GM19467 (cell line): ENCODE measurements around the gene VWA8.

Experiments
- ATAC-seq: cut with Tn5 transposase; IDR thresholded peaks from one replicate; pipeline ENCODE4 v1.9.1; 2021; ENCODE audit warnings: mild to moderate bottlenecking, moderate library complexity; ENCODE audit not compliant: unreplicated experiment

Gene VWA8

DNA sequence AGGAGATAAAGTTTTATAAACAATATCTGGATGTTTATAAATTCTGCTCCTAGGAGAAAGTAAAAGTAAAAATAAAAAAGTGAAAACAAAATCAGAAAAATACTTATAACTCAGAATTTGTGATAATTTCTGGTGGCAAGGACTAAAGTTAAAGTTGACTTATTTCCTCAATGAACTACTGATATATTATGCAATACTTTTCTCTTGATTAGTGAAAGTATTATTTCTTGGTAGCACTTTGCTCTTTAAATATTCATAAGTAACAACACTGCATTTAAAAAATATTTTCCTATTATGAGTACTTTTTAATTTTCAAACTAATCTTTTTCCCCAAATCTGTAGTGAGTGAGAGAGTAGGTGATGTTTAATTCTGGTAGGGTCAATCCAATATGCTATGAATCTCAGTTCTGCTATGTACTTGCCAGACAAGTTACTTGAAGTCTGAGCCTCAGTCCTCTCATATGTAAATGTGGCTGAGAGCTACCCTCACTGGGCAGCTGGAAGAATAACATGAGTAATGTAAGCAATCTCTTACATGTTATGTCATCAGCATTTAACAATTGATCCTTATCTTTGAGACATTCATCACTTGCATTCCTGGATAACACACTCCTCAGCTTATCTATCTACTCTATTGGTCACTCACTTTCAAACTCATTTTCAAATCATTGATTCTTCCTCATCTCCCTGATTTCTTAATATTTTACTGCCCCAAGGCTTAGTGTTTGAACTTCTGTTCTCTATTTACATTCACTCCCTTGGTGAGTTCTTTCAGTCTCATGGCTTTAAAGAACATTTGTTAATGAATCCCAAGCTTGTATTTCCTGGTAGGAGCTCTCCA, 264.5 kb downstream of the VWA8 start:
- ATAC-seq: no peak

DNA sequence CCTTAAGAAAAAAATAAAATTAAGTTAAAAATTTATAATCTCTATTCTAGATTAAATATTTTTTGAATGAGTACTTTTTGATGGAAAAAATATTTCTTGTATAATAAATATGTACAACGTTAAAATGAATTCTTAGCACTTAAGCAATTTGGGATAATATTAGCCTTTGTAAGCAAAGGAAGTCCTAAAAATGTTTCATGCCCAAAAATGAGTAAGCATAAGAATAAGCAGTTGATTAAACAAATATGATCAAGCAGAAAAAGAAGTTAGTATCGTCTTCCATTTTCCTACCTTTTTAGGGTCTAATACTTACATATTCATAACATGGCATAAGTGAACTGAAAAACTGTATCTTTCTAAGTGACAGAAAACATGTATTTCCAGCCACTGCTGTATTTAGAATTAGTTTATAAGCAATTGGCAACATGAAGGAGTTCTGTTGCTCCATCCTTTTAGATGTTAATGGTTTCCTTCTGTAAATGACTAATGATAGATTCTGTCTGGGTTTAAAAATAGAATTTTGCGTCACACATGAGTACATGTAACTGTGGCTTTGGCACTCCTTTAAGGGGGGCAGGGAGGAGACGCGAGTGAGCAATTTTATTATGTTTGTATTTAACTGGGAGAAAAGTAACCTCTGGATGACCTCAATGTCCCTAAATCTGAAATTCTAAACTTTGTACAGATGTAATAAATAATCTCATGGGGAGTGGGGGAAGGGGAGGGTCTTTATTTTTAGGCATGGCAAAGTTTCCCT, 266.2 kb downstream of the VWA8 start:
- ATAC-seq: no peak

GRCh38 chr13:41693434-41693833, 267.5 kb downstream of the VWA8 start:
- ATAC-seq: no peak

DNA sequence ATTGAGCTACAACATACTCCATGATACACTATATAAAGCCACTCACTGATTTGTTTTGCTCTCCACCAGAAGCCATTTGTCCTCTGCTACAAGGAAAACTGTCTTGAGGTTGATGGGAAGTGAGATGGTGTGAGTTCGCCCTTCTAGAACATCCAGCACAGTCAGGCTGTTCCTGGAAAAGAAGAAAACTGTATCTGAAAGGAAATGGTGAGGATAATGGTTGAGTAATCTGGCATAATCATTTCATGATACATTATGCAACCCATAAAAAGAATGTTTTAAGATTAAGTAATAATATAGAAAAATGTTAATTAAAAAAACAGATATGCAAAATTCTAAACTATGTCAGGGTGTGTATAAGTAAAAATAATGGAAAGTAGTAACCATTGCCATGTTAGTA, 269.6 kb downstream of the VWA8 start:
- ATAC-seq: no peak

GRCh38 chr13:41682766-41683165, 278.1 kb downstream of the VWA8 start:
- ATAC-seq: no peak

- no peak for ATAC-seq
These were observed 278.9 kb downstream of the VWA8 start for GRCh38 chr13:41682001-41682400.

DNA sequence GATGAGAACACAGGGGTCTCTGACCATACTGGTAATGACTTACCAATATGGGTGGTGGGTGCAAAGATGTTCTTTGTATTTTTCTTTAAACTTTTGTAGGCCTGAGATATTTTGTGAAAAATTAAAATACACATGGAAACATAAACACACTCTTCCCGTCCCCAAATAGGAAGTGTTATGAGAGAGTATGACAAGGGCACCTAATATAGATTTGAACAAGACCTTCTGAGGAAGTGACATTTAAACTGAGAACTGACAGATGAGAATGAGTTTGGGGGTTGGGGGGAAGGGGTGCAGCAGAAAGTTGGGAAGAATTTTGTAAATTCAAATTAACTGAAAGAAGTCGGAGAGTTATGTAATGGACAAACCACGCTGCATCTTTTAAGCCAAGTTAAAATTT, 279.3 kb downstream of the VWA8 start:
- no peak for ATAC-seq

DNA sequence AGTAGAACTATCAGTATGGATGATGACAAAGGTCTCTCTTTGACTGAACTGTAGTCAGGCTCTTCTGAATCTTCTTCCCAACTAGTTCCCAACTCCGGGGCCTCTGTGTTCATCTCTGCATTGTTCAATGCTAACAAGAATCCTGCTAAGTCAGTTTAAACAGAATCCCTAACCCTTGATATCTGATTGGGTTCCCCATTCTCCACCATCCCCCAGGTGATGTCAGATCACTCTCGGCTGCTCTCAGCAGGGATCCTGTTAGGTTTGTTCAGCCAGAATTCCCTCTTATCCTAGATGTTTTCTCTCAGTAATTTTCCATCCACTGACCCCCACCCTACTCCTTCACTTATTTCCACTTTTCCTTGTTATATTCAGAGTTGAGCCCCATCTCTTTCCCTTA, 280.0 kb downstream of the VWA8 start:
- ATAC-seq: no peak

DNA sequence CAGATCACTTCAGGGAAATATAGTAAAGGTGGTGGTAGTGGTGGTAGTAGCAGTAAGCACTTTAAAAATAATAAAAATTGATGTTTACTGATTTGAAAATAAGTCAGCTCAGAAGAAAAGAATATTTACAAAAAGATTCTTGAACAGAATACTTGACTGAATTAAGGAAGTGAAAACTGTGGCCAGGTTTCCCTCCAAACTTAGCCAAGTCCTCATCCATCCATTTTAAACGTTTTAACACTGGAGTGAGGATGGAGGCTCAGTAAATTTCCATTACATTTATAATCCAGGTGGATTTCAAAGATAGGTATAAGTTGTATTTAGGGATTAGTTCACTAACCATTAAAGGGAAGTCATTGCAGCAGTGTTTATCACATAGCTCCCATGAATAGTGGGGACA, 282.1 kb downstream of the VWA8 start:
- no peak for ATAC-seq

DNA sequence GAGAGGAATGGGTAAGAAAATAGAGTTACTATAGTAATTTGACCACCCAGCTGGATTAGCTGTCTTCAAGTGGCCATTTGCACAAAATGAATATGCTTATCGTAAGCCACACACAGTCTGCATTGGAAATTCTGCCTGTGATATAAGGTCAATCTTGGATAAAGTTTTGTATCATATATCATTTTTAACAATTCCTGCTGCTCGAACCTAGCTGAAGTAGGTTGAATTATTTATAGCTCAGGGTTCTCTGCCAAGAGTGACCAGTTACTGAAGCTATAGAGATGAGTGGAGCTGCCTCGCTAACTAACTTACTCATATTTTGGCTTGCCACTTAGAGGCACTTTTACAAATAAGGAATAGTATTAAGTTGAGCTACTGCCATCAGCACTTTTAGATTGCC, 282.7 kb downstream of the VWA8 start:
- no peak for ATAC-seq

- no peak for ATAC-seq
These were observed 285.6 kb downstream of the VWA8 start for GRCh38 chr13:41675306-41675705.

- ATAC-seq: no peak
These were observed 286.7 kb downstream of the VWA8 start for GRCh38 chr13:41674246-41674645.

GRCh38 chr13:41673640-41674039, 287.3 kb downstream of the VWA8 start:
- ATAC-seq: no peak

DNA sequence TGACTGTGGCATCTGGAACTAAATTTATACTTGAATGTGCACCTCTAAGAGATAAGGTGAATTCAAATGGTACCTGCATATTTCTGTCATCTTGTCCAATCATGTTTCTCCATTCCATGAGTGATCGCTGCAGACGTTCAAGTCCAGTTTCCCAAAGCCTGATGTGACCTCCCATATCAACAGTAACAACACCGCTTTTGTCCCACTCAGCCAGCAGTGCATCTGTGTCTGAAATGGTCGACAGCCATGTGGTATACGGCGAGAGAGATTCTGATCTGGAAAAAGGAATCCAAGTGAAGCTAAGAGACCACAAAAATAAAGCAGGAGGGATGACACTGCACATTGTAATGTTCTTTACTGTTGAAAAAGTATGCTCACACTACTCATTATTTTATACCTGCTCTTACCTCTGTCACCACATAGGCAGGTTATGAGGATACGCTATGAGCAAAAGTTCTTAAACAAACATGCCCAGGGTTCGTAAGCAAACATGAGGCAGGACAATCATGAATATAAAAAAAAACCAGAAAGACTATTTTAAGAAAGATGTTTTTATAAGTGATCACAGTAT, 290.0 kb downstream of the VWA8 start:
- ATAC-seq: no peak

- ATAC-seq: peak; percentile 84
These were observed 292.7 kb downstream of the VWA8 start for GRCh38 chr13:41668130-41668757.

DNA sequence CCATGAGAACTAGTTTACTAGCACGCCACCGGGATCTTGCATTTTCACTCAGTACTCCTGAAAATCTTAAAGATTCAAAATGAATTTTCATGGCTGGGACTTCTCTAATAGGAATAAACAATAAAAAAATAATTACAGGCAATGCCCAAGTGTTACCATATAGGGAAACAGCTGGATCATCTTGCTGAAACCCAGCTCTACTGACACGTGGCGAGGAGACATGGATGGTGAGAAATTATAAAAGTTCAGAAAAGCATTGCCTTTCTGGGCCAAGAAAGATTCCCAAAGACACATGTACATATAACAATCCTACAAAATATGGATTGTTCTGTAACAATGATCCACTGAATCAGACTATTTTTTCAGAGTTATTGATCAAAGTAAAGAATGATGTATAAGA, 294.3 kb downstream of the VWA8 start:
- ATAC-seq: no peak

GRCh38 chr13:41660411-41660810, 300.5 kb downstream of the VWA8 start:
- no peak for ATAC-seq

DNA sequence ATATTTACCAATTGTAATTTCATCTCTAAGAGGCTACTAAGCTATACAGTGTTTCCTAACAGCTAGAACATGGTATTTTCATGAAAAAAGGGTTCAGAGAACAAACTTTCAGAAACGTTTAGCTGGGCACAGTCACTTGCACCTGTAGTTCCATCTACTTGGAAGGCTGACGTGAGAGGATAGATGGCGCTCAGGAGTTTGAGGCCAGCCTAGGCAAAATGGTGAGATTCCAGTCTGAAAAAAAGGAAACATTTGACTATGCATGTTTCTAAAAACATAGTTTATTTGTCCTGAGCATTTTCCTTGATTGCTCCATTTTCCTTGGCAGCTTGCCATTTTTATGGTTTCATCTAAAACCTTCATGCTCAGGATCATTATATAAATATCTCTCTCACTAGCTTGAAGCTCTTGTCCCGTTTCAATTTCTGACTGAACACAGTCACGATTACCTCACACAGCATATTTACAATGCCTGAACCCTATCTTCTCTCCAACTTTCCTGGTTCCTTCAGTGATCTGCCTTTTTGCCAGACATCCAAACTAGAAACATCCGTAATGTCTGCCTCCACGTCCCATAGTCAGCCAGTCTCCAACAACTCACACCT, 302.8 kb downstream of the VWA8 start:
- ATAC-seq: no peak

GRCh38 chr13:41655997-41656396, 304.9 kb downstream of the VWA8 start:
- ATAC-seq: no peak

DNA sequence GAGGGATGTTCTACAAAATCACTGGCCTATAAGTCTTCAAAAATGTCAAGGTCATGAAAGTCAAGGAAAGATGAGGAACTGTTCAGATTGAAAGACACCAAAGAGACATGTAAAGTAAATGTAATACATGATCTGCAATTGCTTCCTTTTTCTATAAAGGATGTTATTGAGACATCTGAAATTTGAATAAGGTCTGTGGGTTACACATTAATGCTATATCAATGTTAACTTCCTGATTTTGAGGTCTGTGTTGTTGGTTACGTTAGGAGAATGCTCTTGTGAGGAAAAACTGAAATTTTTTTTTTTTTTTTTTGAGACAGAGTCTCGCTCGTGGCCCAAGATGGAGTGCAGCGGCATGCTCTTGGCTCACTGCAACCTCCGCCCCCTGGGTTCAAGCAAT, 306.1 kb downstream of the VWA8 start:
- ATAC-seq: no peak

GRCh38 chr13:41652735-41653361, 308.1 kb downstream of the VWA8 start:
- ATAC-seq: no peak
